Effector memory CD4-positive, alpha-beta T cell (primary cell): ENCODE measurements around the gene MPHOSPH10.
"Not testable (repeated sequence)": the region's sequence is repeated elsewhere in the genome, so short reads cannot be mapped to it uniquely, and the experiment has no call there.

Source experiments
- DNase-seq, 3 donors: peaks; one replicate each; pipeline ENCODE4 v3.0.0-alpha.2; 2020
- H3K27ac ChIP-seq: 2 replicates; pipeline ENCODE4 v1.7.0; 2013; ENCODE audit warnings: mild to moderate bottlenecking, low read length, moderate library complexity; ENCODE audit not compliant: insufficient read depth, poor library complexity, severe bottlenecking
- H3K27me3 ChIP-seq: replicated peaks from 2 replicates; pipeline ENCODE4 v1.7.0; 2013; ENCODE audit warnings: mild to moderate bottlenecking, low read length; ENCODE audit not compliant: insufficient read depth, control insufficient read depth, poor library complexity, severe bottlenecking
- H3K36me3 ChIP-seq: 2 replicates; pipeline ENCODE4 v1.7.0; 2013; ENCODE audit warnings: mild to moderate bottlenecking, low read length, moderate library complexity; ENCODE audit not compliant: control insufficient read depth, insufficient read depth
- H3K4me1 ChIP-seq: 2 replicates; pipeline ENCODE4 v1.7.0; 2013; ENCODE audit warnings: low read length, mild to moderate bottlenecking; ENCODE audit not compliant: control insufficient read depth, insufficient read depth, poor library complexity, severe bottlenecking
- H3K4me3 ChIP-seq: 2 replicates; pipeline ENCODE4 v1.7.0; 2013; ENCODE audit warnings: low read length, low read depth, mild to moderate bottlenecking; ENCODE audit not compliant: insufficient read depth, poor library complexity, severe bottlenecking
- H3K9me3 ChIP-seq: 2 replicates; pipeline ENCODE4 v1.7.0; 2013; ENCODE audit warnings: mild to moderate bottlenecking, low read length, moderate library complexity; ENCODE audit not compliant: control insufficient read depth

Gene MPHOSPH10

DNA sequence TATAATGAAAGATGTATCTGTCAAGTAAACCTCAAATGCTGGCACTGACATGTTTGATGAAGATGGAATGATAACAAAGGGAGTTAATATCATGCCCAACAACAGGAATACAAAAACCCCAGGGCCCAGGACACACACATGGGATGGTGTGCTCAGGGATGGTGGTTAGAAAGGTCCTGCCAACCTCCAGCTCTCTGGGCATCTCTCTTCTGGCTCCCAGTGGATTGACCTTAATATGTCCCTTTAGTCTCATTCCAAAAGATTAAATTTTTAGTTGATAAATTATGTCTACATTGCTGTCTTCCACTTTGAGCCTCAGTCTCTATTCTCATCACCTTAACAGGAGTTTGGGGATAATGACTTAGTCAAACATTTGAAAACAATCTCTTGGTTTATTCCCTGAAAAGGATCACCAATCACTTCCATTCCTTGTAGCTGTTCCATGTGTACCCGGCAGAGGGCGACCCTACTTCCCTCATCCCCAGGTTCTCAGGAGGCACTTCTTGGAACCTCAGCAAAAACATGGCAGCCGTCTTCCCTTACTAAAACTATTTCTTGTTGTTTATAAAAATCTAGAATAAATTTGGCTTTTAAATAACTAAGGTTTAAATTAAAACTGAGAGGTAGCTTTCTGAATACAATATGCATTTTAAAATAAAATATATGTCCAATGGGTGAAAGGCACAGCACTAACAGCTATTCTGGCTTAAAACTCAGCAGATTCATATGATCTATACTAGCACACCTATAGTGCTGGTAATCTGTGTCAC is 30.1 kb upstream of the MPHOSPH10 start:
- Histone ChIP-seq H3K36me3 (no peaks in the 10 kb centered on the region), H3K27ac (no peak overlapping the region), H3K4me3 (no peak overlapping the region), H3K27me3 (peaks cover 4% of the 10 kb centered on the region), H3K9me3 (no peaks in the 10 kb centered on the region), H3K4me1 (no peaks in the 10 kb centered on the region)
- DNase-seq = peak; percentile 2 to 15 (median 15)

DNA sequence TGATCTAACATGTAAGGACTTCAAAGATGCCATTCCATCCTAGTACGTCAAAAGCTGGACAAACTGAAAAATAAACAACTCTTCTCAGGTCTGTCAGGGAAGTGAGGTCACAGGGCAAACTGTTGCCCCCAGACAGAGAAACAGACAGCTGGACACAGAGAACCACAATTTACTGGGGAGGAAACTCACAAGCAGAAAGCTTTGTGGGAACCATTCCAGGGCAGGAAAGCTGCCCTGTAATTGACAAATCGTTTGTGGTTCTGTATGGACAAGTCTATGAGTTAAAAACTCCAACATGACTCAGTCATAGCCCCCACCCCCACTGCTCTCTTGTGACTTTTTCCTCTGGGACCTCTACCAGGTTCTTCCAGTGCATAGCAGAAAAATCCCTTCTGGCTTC is 28.8 kb upstream of the MPHOSPH10 start:
- Histone ChIP-seq H3K9me3 (no peaks in the 10 kb centered on the region), H3K27ac (no peak overlapping the region), H3K36me3 (no peaks in the 10 kb centered on the region), H3K27me3 (peaks cover 4% of the 10 kb centered on the region), H3K4me3 (no peak overlapping the region), H3K4me1 (no peaks in the 10 kb centered on the region)
- no peak for DNase-seq

DNA sequence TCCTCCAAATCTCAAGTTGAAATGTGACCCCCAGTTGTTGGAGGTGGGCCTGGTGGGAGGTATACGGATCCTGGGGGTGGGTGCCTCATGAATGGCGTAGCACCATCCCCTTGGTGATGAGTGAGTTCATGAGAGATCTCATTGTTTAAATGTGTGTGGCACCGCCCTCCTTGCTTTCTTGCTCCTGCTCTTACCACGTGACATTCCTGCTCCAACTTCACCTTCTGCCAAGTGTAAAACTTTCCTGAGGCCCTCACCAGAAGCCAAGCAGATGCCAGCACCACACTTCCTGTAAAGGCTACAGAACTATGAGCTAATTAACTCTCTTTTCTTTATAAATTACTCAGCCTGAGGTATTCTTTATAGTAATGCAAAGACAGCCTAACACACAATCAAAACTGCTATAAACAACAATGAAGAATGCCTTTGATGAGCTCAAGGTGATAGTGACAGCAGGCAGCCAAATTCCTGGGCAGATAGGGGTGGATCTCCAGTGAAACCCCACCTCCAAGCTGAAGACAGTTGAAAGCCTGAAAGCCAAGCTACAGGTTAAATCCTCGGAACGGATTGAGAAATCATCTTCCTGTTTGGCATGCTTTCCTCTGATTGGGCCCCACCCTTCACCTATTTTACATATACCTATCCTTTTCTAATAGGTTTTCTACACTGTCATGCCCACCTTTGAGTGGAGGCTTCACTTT is 27.3 kb upstream of the MPHOSPH10 start:
- H3K36me3 ChIP-seq = no peaks in the 10 kb centered on the region
- no peak overlapping the region for H3K4me3 ChIP-seq
- peaks cover 4% of the 10 kb centered on the region for H3K27me3 ChIP-seq
- no peaks in the 10 kb centered on the region for H3K9me3 ChIP-seq
- no peaks in the 10 kb centered on the region for H3K4me1 ChIP-seq
- no peak for DNase-seq
- H3K27ac ChIP-seq = no peak overlapping the region

DNA sequence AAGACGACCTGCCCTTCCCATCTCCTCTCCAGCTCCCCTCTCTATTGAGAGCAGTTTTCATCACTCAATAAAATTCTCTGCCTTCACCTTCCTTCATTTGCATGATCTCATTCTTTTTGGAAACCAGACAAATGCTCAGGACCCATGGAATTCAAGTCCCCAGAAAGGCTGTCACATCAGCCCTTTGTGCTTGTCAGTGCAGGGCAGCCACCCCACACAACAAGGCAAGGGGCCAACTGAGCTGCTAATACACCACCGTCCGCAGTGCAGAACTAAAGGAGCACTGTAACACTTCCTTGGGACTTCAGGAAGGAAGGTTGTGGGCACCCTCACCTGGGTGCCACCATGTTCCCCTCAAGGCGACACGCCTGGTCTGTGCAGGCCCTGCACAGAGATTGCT is 26.6 kb upstream of the MPHOSPH10 start:
- no peak for DNase-seq
- H3K4me3 ChIP-seq = no peak overlapping the region
- no peaks in the 10 kb centered on the region for H3K9me3 ChIP-seq
- H3K27ac ChIP-seq = no peak overlapping the region
- H3K27me3 ChIP-seq = peaks cover 4% of the 10 kb centered on the region
- H3K36me3 ChIP-seq = no peaks in the 10 kb centered on the region
- no peaks in the 10 kb centered on the region for H3K4me1 ChIP-seq

DNA sequence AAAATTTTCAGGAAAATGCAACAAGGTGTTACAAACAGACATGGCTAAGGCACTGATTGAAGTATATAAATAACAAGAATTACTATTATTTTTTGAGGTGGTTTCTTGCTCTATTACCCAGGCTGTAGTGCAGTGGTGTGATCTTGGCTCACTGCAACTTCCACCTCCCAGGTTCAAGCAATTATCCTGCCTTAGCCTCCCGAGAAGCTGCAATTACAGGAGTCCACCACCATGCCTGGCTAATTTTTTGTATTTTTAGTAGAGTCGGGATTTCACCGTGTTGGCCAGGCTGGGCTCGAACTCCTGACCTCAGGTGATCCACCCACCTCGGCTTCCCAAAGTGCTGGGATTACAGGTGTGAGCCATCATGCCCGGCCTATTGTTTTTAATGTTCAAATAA is 24.0 kb upstream of the MPHOSPH10 start:
- H3K36me3 ChIP-seq = not testable (repeated sequence)

DNA sequence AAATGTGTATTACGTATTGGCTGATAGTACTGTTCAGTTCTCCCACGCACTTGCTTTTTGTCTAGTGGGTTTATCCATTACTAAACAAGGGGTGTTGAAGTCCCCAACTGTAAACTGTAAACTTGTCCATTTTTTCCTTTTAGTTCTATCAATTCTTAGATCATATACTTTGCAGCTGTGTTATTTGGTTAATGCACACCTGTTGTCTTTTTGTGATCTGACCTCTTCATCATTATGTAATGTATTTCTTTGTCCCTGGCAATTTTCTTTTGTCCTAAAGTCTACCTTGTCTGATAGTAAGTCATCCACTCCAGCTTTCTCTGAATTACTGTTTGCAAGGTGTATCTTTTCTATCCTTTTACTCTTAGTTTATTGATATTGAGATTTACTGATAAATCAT is 22.3 kb upstream of the MPHOSPH10 start:
- H3K4me3 ChIP-seq = no peak overlapping the region
- no peak for DNase-seq
- no peaks in the 10 kb centered on the region for H3K4me1 ChIP-seq
- no peaks in the 10 kb centered on the region for H3K9me3 ChIP-seq
- H3K36me3 ChIP-seq = no peaks in the 10 kb centered on the region
- no peaks in the 10 kb centered on the region for H3K27me3 ChIP-seq
- H3K27ac ChIP-seq = no peak overlapping the region

More for the DNA sequence above, 24.0 kb upstream of the MPHOSPH10 start:
- H3K27ac ChIP-seq, H3K27me3 ChIP-seq, H3K4me3 ChIP-seq, H3K4me1 ChIP-seq, H3K9me3 ChIP-seq, DNase-seq: not testable (repeated sequence)

DNA sequence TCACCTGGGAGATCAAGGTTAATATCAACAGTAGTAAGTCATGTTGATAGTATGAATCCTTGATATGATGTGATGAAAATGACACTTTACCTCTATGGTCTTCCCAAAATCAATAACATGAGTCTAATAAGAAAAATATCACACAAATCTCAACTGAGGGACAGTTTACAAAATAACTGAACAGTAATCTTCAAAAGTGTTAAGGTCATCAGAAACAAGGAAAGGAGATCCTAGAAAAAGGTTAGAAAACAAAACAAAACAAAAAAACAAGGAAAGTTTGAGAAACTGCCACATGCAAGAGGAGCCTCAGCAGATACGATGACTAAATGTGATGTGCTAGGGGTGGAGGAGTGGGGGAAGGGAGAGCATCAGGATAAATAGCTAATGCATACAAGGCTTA is 16.6 kb upstream of the MPHOSPH10 start:
- H3K4me3 ChIP-seq = no peak overlapping the region
- no peak for DNase-seq
- no peak overlapping the region for H3K27ac ChIP-seq
- H3K36me3 ChIP-seq = peaks cover 9% of the 10 kb centered on the region
- no peaks in the 10 kb centered on the region for H3K27me3 ChIP-seq
- H3K9me3 ChIP-seq = no peaks in the 10 kb centered on the region
- no peaks in the 10 kb centered on the region for H3K4me1 ChIP-seq

DNA sequence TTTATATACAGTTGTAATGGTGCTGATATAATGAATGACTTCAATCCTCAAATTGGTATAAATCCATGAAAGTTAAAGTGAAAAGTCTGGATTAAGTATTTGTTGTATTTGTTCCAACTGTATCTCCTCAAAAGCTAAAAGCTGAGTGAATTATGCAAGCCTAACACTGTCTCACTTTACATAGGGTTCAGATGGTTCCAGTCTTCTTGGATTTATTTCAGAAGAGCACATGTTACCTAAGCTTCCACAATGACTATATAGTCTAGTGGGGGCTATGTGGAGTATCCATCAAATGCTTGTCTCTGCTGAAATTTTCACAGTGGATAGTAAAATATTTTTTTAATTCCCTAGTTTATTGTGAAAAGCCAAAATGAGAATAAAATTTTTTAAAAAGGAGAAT is 13.4 kb upstream of the MPHOSPH10 start:
- no peaks in the 10 kb centered on the region for H3K4me1 ChIP-seq
- no peak overlapping the region for H3K4me3 ChIP-seq
- H3K27ac ChIP-seq = no peak overlapping the region
- H3K27me3 ChIP-seq = no peaks in the 10 kb centered on the region
- peaks cover 14% of the 10 kb centered on the region for H3K36me3 ChIP-seq
- DNase-seq = no peak
- H3K9me3 ChIP-seq = no peaks in the 10 kb centered on the region

DNA sequence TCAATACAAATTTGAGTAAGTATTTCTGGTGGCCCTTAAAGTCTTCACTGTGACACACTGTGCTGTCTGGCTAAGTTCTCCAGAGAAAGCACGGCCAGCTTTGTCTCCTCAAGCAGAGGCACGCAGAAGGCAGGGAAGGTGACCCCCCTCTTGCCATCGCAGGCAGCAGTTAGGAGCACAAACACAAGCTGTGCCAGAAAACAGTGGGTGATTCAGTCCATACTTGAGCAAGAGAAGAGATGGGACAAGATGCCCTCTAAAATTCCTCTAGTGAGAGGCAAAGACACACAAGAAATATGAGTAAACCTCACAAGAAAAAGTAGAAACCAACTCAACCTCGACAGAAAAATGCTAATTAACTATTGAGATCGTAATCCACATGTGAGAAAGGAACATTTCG is 10.2 kb upstream of the MPHOSPH10 start:
- Histone ChIP-seq H3K36me3 (peaks cover 14% of the 10 kb centered on the region), H3K4me3 (no peak overlapping the region), H3K27ac (no peak overlapping the region), H3K27me3 (no peaks in the 10 kb centered on the region), H3K4me1 (no peaks in the 10 kb centered on the region), H3K9me3 (no peaks in the 10 kb centered on the region)
- no peak for DNase-seq

DNA sequence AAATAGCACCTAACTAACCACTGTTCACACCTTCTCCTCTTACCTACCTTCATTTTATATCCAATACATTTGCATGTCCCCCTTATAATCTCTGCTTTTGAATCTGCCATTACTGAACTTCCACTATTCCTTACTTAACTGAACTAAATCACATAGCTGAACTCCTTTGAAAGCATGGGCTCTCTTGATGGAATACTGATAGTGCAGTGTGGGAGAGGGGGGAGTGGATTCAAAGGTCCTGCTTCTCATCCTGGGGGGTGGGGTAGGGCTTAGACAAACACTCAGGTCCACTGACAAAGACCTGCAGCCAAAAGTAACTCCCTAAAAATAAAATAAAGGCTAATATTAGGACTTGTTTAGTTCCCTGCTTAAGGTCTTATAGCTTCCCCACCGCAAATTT is 9.0 kb upstream of the MPHOSPH10 start:
- Histone ChIP-seq H3K27ac (no peak overlapping the region), H3K36me3 (peaks cover 14% of the 10 kb centered on the region), H3K27me3 (no peaks in the 10 kb centered on the region), H3K4me3 (no peak overlapping the region), H3K4me1 (no peaks in the 10 kb centered on the region), H3K9me3 (no peaks in the 10 kb centered on the region)
- no peak for DNase-seq
